Right ventricle myocardium superior (tissue), 1 donor: Measurements from ENCODE around the gene SEMA6C. TPM values are rescaled to one million over a fixed set of nuclear protein-coding genes. Genes with fewer than 3 reads are reported as not detected.

ENCODE experiments used
- ATAC-seq: fragments of 200-7000 bp; cut with Tn5 transposase; one replicate; pipeline ENCODE4 v1.9.1; 2020; ENCODE audit warnings: mild to moderate bottlenecking; ENCODE audit not compliant: poor library complexity
- DNase-seq: peaks from one replicate; pipeline ENCODE4 v3.0.0-alpha.2; 2020
- intact Hi-C: fragments of 100-400 bp; cut with DNase I; formaldehyde crosslinking; loops from one replicate; pipeline ENCODE4 v1.11.2; 2022
- total RNA-seq: library from RNA; stranded (reverse); fragmentation: NEBNext Ultra II Directional; extraction: Animal tissue kit (Norgen Biotek cat#: 25700); gene quantifications from one replicate; pipeline ENCODE4 v1.2.1, GENCODE V29; 2021
- donor health status: DM: no; HTN: yes; CAD: no; lungs with severe emphysema.

SEMA6C gene
- total RNA-seq, 1 donor from 2014 or later: 56.6 TPM

- peak; percentile 65 for DNase-seq
- intact Hi-C loops: no loop called here
- ATAC-seq: peak; percentile 72
Measured at GRCh38 chr1:151165281-151165737, 18.9 kb upstream of the SEMA6C start.

DNA sequence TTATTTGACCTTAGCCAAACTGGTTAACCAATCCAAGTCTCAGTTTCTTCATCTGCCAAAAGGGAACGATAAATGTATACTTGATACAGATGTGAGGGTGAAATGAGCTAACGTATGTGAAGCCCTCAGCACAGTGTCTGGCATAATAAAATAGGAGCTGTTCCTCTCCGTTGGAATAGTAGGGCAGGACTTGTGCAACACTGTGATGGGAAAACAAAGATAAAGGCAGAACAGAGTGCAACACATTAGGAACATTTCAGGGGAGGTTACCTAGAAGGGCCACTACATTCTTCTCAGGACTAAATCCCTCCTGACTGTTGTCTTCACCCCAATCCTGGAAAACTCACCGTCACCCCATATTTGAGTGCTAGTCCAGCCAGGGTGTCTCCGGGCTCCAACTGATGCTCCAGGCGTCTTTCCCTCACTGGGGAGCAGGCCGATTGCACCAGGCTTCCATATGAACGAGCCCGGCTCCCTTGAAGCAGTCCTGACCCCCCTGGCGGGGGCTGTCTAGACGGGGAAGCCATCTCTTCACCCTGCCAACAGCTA lies 18.4 kb upstream of the SEMA6C start:
- DNase-seq: no peak
- intact Hi-C loops: no loop called here
- peak; percentile 19 for ATAC-seq

- ATAC-seq: peak; percentile 5
- DNase-seq: no peak
- intact Hi-C loops: no loop called here
Measured at GRCh38 chr1:151159373-151159772, 12.9 kb upstream of the SEMA6C start.

- intact Hi-C loops: no loop called here
- no peak for ATAC-seq
- no peak for DNase-seq
Measured at GRCh38 chr1:151158751-151159251, 12.4 kb upstream of the SEMA6C start.

DNA sequence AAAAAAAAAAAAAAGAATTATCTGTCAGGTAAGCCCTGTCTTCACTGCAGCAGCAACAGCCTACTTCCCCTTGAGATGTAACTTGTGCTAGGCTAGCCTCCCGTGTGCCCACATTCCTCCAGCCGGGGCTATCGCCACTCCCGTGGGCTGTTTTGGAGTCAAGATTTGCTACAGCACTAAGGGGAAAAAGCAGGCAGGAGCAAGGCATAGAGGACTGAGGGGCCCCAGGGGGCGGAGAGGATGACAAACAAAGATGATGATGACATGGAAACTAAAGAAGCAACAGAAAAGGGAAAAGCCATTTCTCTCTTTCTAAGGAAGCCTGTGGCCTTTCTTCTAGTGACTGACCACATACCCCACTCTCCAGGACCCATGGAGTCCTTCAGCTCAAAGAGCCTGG lies 11.9 kb upstream of the SEMA6C start:
- intact Hi-C loops: no loop called here
- ATAC-seq: no peak
- DNase-seq: no peak

- DNase-seq (no peak), ATAC-seq (peak; percentile 50)
- intact Hi-C loops: loop anchor here (2.0 kb wide), 1 partner anchor 56 kb away; no protein-coding TSS in a partner anchor
Measured at GRCh38 chr1:151157067-151157531, 10.7 kb upstream of the SEMA6C start.

- DNase-seq (peak; percentile 83), ATAC-seq (peak; percentile 71)
- intact Hi-C loops: loop anchor here (2.0 kb wide), 1 partner anchor 56 kb away; no protein-coding TSS in a partner anchor
Measured at GRCh38 chr1:151156515-151156819, 10.0 kb upstream of the SEMA6C start, which contains the start of gene TNFAIP8L2. TSS of gene TNFAIP8L2 (plus strand) at chr1:151156649. CDS start at chr1:151158698, 2,049 bp downstream.

- ATAC-seq (no peak), DNase-seq (no peak)
- intact Hi-C loops: no loop called here
Measured at GRCh38 chr1:151147665-151148064, 1.2 kb upstream of the SEMA6C start.

DNA sequence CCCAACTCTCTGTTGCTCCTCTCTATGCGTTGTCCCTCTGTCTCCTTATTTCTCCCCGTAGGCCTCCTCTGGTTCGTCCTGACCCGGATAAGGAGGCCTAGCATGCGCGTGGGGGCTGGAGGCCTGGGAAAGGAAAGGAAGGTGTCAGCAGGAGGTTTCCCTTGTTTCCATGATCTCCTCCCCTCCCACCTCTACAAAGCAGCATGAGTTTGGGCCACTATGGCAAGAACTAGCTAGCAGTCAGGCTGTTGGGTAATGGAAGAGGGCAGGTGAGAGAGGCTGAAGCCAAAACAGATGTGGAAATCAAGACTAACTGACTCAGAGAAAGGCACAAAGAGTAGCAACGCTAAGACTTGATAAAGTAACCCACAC lies 687 bp upstream of the SEMA6C start:
- no peak for DNase-seq
- no peak for ATAC-seq
- intact Hi-C loops: no loop called here

DNA sequence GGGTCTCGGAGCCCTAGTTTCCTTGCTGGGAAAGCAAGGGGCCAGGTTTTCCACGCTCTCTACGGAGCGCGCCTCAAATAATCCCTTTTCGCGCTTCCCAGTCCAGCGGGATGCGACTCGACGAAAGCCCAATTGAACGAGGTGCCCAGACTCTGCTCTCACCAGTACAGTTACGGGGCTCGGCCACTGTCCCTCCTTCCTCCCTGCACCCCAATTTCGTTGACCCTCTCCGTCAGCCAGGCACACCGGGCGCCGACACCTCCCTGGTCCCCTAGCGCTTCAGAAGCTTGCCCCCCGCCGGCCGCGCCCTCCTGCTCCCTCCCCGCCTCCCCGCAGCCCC lies 389 bp downstream of the SEMA6C start:
- intact Hi-C loops: no loop called here
- ATAC-seq (peak; percentile 4), DNase-seq (no peak)

DNA sequence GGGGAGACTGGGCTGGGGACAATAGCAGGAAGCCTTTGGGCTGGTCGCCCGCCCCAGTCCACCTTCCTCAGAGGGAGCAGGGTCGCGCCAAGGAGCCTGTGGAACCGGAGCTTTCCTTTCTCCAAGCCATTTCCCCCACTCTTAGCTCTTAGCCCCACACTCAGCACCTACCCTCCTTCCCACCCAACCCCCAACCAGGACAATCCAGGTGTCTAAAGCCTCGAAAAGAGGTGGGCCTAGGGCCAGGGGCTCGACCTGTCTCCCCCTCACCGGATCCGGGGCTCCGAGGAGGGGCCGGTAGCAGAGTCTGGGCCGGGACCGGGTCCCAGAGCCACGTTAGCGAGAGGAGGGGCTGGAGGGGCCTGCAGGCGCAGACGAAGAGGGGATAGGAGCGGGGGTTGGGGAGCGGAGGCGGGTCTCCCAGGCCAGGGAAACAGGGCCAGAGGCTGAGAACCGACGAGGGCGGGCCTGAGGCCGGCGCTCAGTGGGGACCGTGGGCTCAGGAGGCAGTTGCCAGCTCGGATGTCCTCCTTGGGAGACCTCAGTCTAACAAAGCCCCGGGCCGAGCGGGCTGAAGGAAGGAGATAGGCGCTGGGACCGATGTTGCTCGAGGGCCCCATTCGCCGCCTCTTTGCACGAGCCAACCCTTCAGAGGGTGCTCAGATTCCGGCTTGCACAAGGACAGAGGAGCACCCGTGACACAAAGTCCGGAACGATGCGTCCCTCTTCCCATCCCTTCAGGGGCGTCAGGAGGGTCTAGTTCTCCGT lies 943 bp downstream of the SEMA6C start:
- ATAC-seq (peak; percentile 18), DNase-seq (peak; percentile 58)
- intact Hi-C loops: no loop called here

DNA sequence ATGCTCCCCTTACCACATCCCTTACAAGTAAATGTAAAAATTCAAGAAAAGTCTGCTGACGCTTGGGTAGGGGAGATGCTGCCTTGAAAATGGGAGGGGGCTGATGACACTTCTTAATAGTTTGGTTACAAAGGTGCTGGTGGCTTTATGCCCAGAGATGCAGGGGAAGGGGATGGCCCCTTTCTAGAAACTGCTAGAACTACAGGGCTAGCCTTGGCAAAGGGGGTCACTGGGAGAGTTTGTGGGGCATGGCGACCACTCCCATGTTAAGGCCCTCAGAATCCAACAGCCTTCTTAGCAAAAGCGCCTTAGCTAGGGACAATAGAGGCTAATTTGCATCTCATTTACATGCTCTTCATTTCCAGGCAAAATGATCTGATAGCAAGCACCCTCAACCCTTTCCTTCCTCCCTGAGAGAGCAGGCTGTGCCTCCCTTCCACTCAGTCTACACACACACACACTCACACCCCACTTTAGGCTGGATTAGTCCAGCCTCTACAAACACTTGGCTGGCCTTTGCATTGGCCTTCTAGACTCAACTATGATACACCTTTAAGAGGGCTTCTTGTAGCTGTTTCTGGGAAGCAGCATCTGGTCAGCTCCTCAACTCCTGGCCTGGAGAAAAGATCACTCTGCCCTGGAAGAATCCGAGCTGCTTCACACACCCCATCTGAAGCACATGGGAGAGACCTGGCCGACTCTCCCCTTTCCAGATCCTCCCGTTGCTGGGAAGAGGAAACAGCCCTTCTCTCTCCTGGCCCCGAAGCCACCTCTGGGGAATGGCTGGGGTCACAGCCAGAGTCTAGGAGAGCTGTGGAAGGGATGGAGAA lies 1.7 kb downstream of the SEMA6C start:
- ATAC-seq (no peak), DNase-seq (no peak)
- intact Hi-C loops: no loop called here

GRCh38 chr1:151143986-151144385 lies 2.4 kb downstream of the SEMA6C start:
- intact Hi-C loops: no loop called here
- DNase-seq (no peak), ATAC-seq (no peak)

DNA sequence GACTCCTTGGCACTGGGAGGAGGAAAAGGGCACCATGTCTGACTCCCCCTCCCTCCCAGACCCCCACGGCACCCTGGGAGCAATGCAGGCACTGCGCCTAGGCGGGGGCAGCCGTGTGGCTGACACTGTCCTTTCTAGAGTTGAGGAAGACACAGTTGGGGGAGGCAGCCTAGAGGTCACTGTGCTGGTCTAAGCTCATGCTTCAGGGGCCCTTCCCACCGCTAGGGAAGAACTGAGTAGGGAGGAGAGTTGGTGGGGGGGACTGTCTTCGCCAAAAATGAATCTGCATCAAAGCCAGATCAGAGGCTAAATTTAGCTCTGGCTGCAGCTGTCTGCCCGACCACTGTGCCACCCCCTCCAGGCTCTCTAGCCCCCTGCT lies 3.4 kb downstream of the SEMA6C start:
- no peak for DNase-seq
- peak; percentile 7 for ATAC-seq
- intact Hi-C loops: no loop called here

DNA sequence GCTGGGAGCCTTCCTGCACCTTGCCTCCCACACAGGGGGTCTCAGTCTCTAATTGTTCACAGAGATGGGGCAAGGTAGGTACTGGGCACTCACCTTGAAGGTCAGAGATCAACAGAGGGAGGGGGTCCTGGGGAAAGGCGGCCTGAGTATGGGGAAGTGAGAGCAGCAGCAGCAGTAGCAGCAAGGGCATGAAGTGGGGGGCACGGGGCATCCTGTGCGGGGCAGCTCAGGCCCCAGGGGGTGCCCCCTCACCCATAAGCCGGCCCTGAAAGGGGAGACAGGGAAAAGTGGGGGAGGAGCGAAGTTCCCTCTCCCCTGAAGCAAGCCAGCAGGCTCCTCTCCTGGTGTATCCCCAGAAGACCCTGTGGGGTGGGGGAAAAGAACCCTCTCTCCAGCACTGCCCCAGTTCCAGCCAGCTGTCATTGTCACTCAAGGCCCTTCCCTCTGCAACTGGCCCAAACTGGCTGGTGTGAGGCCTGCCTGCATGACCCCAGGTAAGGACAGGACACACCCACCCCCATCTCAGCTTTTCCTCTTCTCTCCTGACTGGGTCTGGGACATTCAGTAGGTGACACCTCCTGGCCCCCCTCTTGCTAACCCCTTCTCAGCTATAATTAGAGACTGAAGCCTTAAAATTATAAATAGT lies 3.9 kb downstream of the SEMA6C start:
- intact Hi-C loops: no loop called here
- ATAC-seq: peak; percentile 36
- DNase-seq: no peak

- intact Hi-C loops: no loop called here
- ATAC-seq (no peak), DNase-seq (no peak)
Measured at GRCh38 chr1:151137789-151138188, 8.6 kb downstream of the SEMA6C start.

DNA sequence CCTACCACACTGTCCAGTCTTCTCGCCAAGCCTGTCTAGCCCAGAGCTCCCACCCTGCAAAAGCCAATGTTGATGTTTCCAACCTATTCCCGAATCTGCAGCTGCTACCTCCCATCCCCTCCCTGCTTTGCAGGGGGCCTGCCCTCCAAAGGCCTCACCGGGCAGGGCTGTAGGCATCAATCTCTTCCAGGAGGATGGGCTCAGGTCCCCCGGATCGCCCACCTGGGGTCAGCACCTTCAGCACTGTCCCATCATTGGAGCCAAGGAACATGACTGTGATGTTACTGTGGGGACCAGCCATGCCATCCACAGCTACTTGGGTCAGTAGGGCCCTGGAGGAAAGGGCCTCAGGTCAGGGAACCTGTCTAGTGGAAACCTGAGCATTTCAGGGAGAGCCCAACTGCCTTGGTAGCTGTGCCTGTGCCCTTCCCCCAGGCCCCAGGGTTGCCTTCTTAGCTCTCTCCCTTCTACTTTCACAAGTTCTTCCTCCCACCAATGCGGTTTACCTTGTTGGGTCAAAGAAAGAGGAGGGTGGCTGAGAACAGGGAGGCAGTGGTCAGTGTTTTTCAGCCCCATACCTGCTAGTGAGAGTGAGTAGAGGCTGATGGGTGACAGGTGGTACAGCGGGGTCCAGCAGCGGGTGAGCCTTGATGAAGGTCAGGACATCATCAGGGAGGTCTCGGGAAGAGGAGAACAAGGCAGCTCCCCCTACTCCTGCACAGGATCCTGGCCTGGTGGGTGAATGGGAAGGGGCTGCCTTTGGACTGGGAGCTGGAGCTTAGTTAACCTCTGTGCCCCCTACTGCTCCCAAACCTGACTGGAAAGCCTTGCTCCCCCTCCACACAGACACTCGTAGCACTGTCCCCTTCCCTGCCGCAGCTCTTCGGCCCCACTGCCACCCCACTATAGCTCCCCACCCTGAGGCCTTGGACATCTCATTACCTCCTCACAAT lies 10.7 kb downstream of the SEMA6C start:
- no peak for ATAC-seq
- intact Hi-C loops: no loop called here
- DNase-seq: no peak

GRCh38 chr1:151134991-151135390 lies 11.4 kb downstream of the SEMA6C start:
- DNase-seq (no peak), ATAC-seq (no peak)
- intact Hi-C loops: no loop called here
